HG03066 (cell line): ENCODE data around the gene GABRB1.
"Not testable (repeated sequence)": the region's sequence is repeated elsewhere in the genome, so short reads cannot be mapped to it uniquely, and the experiment has no call there.

Experiments
- ATAC-seq: cut with Tn5 transposase; IDR thresholded peaks from one replicate; pipeline ENCODE4 v1.9.1; 2021; ENCODE audit warnings: low read depth; ENCODE audit not compliant: unreplicated experiment

The GABRB1 gene

GRCh38 chr4:47271291-47271690 lies 239.9 kb downstream of the GABRB1 start:
- no peak for ATAC-seq

DNA sequence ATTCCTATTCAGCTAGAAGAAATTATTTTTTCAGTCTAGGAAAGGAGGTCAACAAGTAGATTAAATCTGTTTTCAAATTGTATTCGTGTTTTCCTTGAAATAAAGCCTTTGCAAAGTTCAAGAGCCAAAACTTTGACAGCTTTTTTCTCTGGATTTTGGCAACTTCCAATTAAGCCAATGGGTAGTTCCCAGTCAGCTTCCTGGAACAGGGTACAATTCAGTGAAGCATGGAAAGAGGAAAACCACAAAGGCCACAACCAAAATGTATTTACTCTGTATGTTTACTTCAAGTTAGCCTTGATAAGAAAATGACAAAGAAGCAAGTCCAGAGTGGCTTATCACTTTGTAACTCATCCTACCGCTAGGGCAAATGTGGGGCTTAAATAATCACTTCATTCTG lies 243.5 kb downstream of the GABRB1 start:
- no peak for ATAC-seq

GRCh38 chr4:47275595-47275994 lies 244.2 kb downstream of the GABRB1 start:
- ATAC-seq, result no peak

DNA sequence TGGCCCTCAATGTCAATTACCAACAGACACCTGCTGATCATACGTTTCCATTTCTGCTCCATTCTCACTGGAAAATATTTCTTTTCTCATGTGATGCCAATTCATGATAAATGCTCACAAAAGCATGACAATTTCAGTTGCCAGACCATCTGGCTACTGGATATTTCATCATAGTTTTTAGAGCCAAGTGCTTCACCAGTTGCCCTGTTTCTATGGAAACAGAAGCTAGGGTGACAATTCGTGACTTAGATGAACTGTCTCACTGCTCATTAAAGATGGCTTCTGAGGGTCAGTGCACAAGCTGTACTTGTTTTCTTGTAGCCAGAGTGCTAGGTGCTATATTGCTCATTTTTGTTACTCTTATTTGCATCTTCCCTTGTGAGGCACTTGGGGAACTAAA lies 247.3 kb downstream of the GABRB1 start:
- no peak for ATAC-seq

GRCh38 chr4:47287735-47288134 lies 256.4 kb downstream of the GABRB1 start:
- ATAC-seq, result peak; percentile 92

DNA sequence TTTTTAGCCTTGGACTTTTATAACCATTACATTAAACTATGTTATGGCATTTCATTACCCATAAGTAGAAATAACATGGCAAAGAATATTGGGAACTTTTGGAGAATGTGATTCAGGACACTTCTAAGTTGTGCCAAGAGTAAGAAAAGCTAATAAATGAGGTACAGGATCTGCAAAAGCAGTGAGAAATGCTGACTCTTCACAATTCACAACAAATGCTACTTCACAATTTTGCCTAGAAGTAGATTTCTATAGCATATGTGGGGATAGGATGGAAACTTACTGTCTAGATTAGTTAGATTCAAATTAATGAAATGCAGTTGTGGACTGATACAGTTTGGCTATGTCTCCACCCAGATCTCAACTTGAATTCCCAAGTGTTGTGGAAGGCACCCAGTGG lies 258.4 kb downstream of the GABRB1 start:
- no peak for ATAC-seq

DNA sequence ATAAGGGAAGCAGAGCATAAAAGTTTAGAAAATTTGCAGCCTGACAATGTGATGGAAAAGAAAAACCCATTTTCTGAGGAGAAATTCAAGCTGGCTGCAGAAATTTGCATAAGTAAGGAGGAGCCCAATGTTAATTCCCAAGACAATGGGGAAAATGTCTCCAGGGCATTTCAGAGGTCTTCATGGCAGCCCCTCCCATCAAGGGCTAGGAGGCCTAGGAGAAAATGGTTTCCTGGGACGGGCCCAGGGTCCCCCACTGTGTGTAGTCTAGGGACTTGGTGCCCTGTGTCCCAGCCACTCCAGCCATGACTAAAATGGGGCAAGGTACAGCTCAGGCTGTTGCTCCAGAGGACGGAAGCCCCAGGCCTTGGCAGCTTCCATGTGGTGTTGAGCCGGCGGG lies 259.5 kb downstream of the GABRB1 start:
- ATAC-seq, result not testable (repeated sequence)

DNA sequence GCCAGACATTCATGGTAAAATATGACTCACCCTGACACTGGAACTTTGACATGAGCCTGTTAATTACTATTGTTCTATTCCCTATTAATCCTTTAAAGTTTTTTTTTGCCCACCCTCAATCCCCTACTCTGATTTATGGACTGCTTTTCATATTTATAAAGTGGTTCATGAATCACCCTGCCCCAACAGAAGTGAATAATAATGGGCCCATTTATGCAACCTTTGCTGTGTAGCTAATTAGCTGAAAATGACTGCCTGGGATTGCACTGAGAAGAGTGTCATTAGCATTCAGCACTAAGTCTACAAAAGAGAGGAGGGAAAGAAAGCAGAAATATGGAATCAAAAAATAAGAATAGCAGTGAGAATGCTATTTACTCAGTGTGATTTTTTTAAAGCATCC lies 277.8 kb downstream of the GABRB1 start:
- no peak for ATAC-seq

GRCh38 chr4:47312170-47312569 lies 280.8 kb downstream of the GABRB1 start:
- no peak for ATAC-seq

DNA sequence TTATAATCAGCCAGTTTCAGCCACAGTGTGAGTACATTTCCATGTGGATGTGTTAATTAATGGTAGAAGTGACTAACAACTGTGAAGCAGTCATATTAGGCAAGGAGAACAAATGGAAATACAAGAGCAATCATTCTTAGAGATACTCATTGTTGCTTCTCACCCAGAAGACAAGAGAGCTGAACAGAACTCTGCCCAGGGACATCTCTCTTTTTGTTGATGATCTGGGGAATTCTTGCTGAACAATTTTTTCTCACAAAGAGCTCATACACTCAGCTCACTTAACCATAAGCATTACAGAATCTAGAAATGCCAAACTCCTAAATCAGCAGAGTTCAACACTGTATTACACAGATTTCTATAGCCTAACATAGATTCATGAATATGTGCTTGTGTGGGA lies 282.0 kb downstream of the GABRB1 start:
- ATAC-seq, result no peak

GRCh38 chr4:47315346-47315745 lies 284.0 kb downstream of the GABRB1 start:
- no peak for ATAC-seq

GRCh38 chr4:47326025-47326424 lies 294.7 kb downstream of the GABRB1 start:
- ATAC-seq, result no peak

GRCh38 chr4:47330866-47331265 lies 299.5 kb downstream of the GABRB1 start:
- ATAC-seq, result no peak

DNA sequence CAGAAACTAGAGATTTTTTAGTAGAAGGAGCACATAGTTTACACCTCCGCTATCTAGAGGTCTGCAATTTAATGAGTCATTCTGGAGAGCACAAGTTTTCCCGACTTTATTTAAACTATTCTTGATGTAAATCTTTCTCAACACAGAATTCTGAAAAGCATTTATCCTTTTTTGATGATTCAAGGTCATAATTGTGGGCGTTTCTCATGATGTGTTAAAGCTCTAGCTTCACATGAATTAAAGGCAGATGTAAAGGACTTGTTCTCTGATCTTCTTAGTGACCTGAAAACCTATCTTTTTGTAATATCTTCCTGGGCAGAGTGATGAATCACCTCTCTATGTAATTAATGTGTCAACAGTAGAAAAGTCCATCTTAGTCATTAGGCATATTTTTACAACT lies 303.3 kb downstream of the GABRB1 start:
- no peak for ATAC-seq

DNA sequence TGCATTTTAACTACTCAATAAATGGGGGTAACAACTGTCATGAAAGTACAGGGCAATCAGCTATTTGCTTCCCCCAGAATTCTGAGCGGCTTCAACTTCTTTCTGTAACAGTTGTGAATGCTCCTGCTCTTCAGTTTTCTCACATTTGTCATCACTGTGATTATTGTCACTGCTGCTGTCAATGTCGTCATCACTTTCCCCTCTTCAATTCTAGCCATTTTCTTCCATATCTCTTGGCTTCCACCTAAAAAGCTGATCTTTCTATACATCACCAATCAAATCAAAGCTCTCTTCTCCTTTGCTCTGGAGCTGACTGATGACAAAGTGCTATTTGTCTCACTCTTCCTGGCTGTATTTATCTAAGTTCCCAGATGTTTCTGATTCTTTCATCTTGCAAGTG lies 306.5 kb downstream of the GABRB1 start:
- ATAC-seq, result no peak

- ATAC-seq, result no peak
Measured at GRCh38 chr4:47340914-47341313, 309.5 kb downstream of the GABRB1 start.

GRCh38 chr4:47342796-47343195 lies 311.4 kb downstream of the GABRB1 start:
- no peak for ATAC-seq

GRCh38 chr4:47349326-47349725 lies 318.0 kb downstream of the GABRB1 start:
- ATAC-seq, result no peak

DNA sequence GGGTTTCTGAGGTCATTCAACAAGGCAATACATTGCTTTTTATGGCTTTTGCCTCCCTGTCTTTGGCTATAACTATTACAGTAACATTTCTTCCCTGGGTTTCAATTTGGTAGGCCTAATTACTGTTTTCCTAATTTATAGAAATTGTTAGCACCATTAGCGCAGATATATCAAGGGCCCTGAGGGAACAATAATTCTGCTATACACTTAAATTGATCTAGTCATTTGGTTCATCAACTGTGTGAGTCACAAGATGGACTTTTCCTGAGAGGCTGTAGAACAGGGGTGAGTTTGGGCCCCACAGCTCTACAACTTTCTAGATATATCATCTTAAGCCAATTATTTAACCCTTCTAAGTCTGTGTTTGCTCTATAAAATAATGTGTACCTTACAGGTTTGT lies 324.2 kb downstream of the GABRB1 start:
- no peak for ATAC-seq

- ATAC-seq, result no peak
Measured at GRCh38 chr4:47359891-47360290, 328.5 kb downstream of the GABRB1 start.

- no peak for ATAC-seq
Measured at GRCh38 chr4:47367761-47368160, 336.4 kb downstream of the GABRB1 start.

DNA sequence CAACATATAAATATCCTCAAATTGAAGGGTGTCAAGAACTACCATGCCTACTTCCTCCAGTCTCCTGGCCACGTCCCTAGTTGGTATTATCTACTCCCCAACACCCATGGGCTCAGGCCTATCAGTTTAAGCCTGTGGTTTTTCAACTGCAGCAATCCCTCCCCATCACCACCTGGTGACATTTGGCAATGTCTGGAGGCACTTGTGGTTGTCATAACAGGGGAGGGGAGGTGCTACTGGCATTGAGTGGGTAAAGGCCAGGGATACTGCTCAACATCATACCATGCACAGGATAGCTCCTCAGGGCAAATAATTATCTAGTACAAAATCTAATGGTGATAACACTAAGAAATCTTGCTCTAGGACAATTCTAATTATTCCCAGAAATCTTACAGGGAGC lies 336.8 kb downstream of the GABRB1 start:
- ATAC-seq, result no peak

GRCh38 chr4:47372561-47372960 lies 341.2 kb downstream of the GABRB1 start:
- ATAC-seq, result no peak

DNA sequence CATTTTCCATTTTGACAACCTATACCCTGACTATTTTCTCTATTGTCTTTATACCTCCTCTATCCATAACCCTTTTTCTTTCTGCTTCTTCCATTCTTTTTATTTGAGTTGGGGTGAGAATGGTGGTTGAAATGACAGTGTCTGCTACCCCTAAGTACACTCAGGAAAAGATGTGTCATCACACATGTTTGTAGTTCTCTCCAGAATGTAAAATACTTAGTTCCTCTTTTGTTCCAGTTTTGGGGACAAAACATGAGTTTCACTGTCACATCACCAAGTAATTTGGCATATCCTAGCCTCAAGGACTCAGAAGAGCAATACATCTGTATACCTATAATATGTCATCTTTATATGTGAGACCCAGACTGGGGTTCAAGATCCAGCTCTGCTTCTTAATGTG lies 341.8 kb downstream of the GABRB1 start:
- ATAC-seq, result no peak
